HG03469 (cell line): ENCODE measurements around the gene DEPDC4.

Experiments
- ATAC-seq: cut with Tn5 transposase; IDR thresholded peaks from one replicate; pipeline ENCODE4 v1.9.1; 2021; ENCODE audit warnings: mild to moderate bottlenecking, moderate library complexity, moderate number of reproducible peaks; ENCODE audit not compliant: unreplicated experiment

The DEPDC4 gene

DNA sequence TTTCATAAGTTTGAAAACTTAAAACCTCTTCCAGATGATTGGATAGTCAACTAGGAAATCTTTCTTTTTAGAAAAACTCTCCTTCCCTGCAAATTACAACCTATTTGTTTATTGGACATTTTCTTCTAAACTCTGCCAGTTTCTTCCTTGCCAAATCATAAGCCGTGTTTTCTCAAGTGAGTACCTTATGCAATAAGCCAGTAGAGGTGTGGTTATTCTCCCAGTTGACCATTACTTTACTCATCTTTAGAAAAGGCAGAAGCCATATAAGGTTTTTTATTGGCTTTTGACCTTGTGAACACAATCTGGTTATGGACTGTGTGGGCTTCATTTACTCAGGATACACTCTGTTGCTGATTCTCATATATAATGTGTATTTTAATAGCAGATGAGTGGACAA is 51.7 kb downstream of the DEPDC4 start:
- ATAC-seq = no peak

DNA sequence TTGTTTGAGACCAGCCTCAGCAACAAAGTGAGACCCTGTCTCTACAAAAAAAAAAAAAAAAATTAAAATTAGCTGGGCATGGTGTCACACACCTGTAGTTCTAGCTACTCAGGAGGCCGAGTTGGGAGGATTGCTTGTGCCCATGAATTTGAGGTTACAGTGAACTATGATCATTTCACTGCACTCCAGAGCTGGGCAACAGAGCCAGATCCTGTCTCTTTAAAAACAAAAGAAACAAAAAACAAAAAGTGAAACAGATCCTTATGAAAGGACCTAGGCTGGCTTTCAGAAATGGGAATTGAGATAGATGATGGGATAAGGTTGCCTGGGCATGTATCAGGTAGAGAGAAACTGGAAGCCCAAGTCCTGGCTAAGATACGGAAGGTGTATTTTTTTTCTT is 52.4 kb downstream of the DEPDC4 start:
- ATAC-seq = no peak

DNA sequence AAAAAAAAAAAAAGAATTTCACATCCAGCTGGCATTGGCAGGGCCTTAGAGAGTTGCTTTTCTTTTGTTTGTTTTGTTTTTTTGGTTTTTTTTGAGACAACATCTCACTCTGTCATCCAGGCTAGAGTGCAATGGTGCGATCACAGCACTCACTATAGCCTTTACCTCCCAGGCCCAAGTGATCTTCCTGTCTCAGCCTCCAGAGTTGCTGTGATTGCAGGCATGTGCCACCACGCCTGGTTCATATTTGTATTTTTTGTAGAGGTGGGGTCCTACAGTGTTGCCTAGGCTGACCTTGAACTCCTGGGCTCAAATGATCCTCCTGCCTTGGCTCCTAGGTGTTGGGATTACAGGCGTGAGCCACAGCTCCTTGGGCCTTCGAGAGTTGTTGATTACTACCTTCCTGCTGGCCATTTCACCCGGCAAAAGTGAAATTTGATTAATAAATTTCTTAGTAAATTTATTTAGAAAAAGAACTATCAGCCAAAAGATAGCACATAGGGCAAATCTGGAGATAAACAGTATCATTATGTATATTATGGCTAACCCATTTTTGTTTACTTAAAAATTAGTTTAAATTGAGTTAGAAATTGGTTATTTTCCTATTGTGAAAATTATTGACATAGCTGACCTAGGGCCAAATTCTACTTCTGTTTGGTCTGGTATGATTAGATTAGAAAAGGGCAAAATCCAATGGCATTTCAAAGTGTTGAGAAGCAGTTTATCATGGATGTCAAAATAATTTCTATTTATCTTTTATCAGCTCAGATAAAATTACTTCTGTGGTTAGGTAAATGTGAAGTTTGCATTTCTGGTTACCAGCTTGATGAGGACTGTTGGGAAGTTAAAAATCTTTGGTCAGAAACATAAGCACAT is 53.6 kb downstream of the DEPDC4 start:
- ATAC-seq = no peak

GRCh38 chr12:100211698-100212097 is 55.2 kb downstream of the DEPDC4 start:
- no peak for ATAC-seq

- ATAC-seq = no peak
Measured at GRCh38 chr12:100208834-100209233, 58.0 kb downstream of the DEPDC4 start.

- ATAC-seq = no peak
Measured at GRCh38 chr12:100207311-100207710, 59.6 kb downstream of the DEPDC4 start.

GRCh38 chr12:100201604-100202423 is 65.1 kb downstream of the DEPDC4 start:
- no peak for ATAC-seq

- peak; percentile 95 for ATAC-seq
Measured at GRCh38 chr12:100200463-100201181, 66.3 kb downstream of the DEPDC4 start, which contains the start of gene ACTR6. Gene ACTR6, plus strand, starts transcription at chr12:100200815. Its CDS starts 37 bp downstream, at chr12:100200852.

- peak; percentile 38 for ATAC-seq
Measured at GRCh38 chr12:100199347-100200149, 67.3 kb downstream of the DEPDC4 start.

- no peak for ATAC-seq
Measured at GRCh38 chr12:100199023-100199346, 67.9 kb downstream of the DEPDC4 start.

GRCh38 chr12:100197486-100197885 is 69.4 kb downstream of the DEPDC4 start:
- no peak for ATAC-seq

GRCh38 chr12:100193085-100193484 is 73.8 kb downstream of the DEPDC4 start:
- no peak for ATAC-seq
